HG02763 (cell line): ENCODE results near the gene BPIFB6.

Source experiments
- ATAC-seq: cut with Tn5 transposase; IDR thresholded peaks from one replicate; pipeline ENCODE4 v1.9.1; 2021; ENCODE audit warnings: mild to moderate bottlenecking, moderate library complexity; ENCODE audit not compliant: unreplicated experiment

BPIFB6 gene

GRCh38 chr20:33031531-33031930 is at the start of gene BPIFB6:
TSS of gene BPIFB6 (plus strand) at chr20:33031648. CDS start at chr20:33031648, 0 bp downstream.
- no peak for ATAC-seq

DNA sequence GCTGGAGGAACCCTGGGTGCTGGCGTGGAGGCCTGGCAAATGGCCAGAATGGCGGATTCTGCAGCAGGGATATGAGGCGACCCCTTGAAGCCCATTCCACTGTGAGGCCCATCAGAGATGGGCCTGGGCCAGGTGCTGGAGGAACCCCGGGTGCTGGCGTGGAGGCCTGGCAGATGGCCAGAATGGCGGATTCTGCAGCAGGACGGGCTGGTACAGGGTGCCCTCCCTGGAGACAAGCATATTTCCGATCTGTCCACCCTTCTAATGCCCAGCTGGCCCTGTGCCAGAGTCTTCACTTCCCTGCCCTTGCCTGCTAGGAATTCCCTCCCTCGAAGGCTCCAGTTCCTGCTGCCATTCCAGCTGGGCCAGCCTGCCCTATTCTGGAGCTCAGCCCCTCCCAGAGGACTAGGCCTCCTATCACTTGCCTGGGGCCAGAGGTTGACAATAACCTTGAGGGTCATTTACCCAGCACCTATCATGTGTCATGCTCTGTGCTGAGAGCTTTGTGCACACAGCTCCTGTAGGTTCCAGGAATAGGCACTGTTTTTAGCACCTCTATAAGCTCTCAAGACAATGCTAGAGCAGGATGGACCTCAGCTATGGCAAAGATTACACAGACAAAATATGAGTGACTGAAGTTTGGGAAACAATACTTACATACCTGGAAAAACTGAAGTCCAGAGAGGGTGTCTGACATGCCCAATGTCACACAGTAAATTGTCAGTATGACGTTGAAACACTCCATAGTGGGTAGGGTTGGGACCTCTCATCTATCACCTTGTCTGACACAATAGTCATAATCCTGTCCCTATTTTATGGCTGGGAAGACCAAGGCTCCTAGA is 48.6 kb upstream of the BPIFB6 start:
- no peak for ATAC-seq

DNA sequence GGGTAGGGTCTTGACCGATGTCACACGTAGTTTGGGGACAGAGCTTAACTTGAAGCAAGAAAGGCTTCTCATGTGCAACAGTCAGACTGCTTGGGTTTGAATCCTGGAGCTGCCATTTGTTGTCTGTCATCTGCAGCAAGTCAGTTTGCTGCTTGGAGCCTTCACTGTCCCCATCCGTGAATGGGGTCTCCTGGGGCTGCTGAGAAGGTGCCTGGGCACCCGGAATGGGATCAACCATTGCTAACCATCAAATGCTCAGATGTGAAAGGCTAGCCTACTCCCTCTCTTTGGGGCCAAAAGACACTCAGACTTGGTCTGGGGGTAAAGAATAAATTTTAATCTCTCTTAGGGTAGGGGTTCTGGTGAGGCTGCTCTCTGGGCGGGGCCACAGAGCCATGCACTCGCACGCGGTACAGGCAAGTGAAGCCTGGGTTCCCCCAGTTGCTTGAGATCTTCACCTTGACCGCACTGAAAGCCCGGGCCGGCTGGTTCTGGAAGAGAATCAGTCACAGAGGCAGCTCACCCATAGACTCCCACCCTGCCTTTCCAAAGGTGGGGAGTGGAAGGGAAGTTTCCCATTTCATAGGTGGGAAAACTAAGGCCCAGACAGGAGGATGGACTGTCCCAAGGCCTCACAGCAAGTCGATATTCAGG is 47.9 kb upstream of the BPIFB6 start:
- no peak for ATAC-seq

- no peak for ATAC-seq
Measured at GRCh38 chr20:32984196-32984595, 47.3 kb upstream of the BPIFB6 start.

DNA sequence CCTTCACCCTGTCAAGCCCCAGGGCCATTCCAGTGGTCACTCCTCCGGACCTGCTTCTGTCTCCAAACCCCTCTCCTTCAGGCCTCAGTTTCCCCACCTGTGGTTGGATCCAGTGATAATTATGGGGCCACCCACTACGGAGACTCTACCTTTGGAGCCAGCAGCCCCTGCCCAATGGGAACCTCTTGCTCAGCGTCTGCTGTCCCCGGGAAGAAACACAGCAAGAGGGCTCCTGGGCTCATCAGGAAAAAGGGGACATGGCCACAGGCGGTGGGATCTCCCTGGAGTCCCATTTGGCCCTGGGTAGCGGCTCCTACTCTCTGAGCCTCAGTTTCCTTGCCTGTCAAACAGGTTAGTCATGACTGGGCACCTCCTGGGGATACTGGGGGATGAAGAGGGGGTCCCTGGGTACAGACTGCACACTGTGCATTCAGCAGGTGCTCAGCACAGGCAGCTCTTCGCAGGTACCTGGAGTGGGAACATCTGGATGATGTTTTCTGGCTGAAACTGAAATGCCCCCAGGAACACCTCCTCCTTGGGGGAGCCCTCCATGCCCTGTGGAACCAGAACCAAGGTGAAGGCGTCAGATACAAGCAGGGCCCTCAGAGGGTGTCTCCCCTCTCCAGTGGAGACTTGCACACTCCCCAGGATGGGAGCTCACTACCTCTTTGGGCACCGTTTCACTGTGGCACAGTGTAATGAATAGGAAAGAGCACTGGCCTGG is 46.7 kb upstream of the BPIFB6 start:
- ATAC-seq = no peak

- ATAC-seq = no peak
Measured at GRCh38 chr20:32985596-32985995, 45.9 kb upstream of the BPIFB6 start.

GRCh38 chr20:32986331-32986966 is 45.0 kb upstream of the BPIFB6 start:
- ATAC-seq = no peak

GRCh38 chr20:32987044-32987825 is 44.2 kb upstream of the BPIFB6 start:
- ATAC-seq = no peak

DNA sequence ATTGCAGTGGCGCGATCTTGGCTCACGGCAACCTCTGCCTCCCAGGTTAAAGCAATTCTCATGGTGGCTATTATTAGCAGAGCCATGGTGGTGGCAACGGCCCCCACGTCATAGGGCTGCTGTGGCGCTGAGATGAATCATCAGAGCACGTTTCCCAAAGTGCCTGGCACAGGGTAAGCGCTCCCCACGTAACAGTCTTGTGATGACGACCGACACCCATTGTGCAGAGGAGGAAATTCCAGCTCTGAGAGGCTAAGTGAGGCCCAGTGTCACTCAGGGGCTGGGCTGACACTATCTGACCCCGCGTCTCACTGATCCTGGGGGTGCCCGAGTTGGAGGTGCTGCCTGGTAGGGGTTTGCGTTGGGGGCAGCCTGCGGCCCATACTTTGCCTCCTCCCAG is 43.4 kb upstream of the BPIFB6 start:
- no peak for ATAC-seq

DNA sequence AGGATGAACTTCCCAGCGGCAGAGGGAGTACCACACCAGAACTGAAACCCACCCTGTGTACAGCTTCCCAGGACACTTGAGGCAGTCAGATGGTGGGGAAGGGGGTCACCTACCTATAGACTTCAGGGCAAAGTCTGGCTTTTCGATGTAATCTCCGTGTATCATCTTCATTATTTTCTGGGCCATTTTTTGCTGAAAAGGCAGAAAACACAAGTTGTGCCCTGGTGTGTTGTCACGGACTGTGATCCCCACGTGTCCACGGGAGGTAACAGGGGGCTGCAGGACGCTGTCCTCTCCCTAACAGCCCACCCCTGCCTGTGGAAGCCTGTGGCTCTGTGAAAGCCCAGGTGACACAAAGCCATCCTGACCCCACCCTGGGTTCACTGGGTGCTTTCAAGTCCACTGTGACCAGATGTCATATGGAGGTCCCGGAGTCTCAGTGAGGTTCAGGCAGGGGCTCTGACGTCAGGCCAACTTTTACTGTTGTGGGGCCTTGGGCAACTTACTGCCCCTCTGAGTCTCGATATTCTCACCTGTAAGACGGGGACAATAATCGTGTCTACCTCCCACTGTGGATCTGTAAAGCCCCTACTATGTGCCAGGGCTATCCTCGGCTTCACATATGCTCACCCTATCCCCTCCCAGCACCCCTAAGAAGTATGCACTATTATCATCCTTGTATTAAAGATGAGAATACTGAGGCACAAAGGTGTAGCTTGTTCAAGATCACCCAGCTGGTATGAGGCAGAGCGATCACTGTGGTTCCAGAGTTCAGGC is 41.8 kb upstream of the BPIFB6 start:
- ATAC-seq = no peak

GRCh38 chr20:32990426-32990825 is 41.0 kb upstream of the BPIFB6 start:
- no peak for ATAC-seq

DNA sequence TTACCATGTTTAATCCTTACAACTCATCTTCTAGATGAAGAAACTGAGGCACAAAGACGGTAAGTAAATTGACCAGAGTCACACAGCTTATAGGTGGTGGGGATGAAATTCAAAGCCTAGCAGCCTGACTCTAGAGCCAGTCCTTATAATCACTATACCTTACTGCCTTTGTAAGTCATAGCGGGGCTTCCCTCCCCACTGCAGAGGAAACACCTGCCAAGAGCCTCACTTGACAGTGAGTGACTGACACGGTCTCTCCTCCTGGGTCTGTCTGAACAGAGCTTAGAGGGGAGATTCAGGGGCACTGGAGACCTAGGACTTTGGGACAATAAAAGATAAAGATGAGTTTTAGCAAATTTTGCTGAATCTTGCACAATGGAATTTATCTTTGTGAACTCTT is 40.1 kb upstream of the BPIFB6 start:
- ATAC-seq = no peak

DNA sequence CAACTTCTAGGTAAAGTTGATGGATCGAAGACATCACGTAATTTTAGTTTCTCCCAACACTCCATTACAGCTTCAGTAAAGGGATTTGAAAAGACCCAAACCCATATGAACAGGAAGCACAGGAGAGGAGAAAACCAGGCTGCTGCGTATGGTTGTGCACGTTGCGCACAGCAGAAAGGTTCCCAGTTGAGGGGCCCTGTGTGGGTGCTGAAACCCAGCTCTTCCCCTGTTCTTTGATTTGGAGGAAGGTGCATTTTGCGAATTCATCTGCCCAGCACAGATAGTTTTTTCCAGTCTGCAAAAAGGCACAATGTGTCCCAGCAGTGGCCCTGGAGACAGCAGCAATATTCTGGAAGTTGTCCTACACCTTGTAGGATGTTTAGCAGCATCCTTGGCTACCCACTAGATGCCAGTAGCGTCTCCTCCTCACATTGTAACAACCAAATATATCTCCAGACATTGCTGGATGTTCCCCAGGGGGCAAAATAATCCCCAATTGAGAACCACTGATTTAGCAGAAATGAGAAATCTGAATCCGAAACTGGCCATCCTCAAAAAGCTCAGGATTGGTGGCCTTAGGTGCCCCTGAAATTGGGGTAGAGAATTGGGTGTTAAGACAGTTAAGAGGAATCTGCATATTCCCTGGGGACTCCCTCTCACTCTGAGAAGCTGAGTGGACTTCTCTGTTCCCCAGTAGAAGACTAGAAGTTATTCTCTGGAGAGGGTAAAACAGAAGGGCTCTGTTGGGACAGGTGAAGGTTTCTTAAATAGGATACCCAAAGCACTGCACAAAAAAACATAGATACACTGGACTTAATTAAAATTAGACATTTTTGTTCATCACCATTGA is 39.4 kb upstream of the BPIFB6 start:
- no peak for ATAC-seq

DNA sequence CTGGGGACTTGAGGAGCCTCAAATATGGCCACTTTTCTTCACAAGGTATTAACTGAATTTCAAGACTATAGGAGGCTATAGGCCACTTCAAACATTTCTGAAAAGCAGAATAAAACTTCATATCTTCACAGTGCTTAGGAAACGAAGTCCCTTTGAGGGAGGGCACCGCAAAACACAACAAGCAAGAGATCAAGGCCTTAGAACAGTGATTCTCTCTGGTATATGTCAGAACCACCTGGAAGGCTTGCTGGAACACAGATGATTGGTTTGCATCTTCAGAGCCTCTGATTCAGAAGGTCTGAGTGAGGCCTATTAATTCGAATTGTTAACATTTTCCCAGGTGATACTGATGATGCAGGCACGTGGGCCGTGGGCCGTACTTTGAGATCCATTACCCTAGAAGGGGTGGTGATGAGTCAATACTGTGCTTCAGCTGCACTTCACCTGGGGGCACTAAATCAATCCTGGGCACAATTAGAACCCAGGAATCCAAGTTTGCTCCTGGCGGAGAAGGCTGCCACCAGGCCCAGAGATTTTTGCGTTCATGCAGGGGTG is 37.9 kb upstream of the BPIFB6 start:
- ATAC-seq = no peak

- ATAC-seq = no peak
Measured at GRCh38 chr20:32995802-32996201, 35.6 kb upstream of the BPIFB6 start.

DNA sequence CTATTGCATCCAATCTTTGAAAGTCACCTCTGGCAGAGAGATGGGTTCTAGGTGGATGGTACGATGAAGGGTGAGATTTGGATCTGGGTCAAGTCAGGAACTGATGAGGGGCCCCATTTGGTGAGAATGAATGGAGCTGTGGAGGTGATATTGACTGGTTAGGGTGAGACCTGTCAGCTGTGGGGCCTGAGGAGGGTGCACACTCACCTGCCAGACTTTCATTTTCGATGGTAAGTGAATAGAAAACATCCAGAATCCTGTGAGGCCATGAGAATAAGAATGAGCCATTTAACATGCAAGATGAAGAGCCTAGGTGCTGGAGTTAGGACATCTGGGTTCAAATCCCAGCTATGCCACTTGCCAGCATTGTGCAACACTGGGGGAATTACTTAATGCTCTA is 34.0 kb upstream of the BPIFB6 start:
- no peak for ATAC-seq

GRCh38 chr20:32999603-33000250 is 31.7 kb upstream of the BPIFB6 start:
- ATAC-seq = no peak
